NCI-H1694 (cell line): Measurements from ENCODE around the gene MAZ.
"Not testable (repeated sequence)": the region's sequence is repeated elsewhere in the genome, so short reads cannot be mapped to it uniquely, and the experiment has no call there.

Experiments used
- DNase-seq: peaks from one replicate; lab custom pipeline; 2025; lab: John Stamatoyannopoulos, UW

The MAZ gene

GRCh38 chr16:29806099-29806579 lies at the start of gene MAZ:
MAZ (plus strand) TSS chr16:29806529; CDS start chr16:29806702, 173 bp downstream.
- peak; percentile 74 for DNase-seq

GRCh38 chr16:29756654-29757053 lies 49.7 kb upstream of the MAZ start:
- DNase-seq: no peak

- DNase-seq: not testable (repeated sequence)
Observed at GRCh38 chr16:29757086-29757485, 49.2 kb upstream of the MAZ start.

GRCh38 chr16:29757950-29758466 lies 48.3 kb upstream of the MAZ start:
- no peak for DNase-seq

GRCh38 chr16:29760567-29761279 lies 45.6 kb upstream of the MAZ start:
- DNase-seq: no peak

- DNase-seq: not testable (repeated sequence)
Observed at GRCh38 chr16:29761280-29761651, 45.1 kb upstream of the MAZ start.

GRCh38 chr16:29761882-29762281 lies 44.4 kb upstream of the MAZ start:
- no peak for DNase-seq

GRCh38 chr16:29763326-29763725 lies 43.0 kb upstream of the MAZ start:
- DNase-seq: no peak

- DNase-seq: no peak
Observed at GRCh38 chr16:29765167-29766032, 40.9 kb upstream of the MAZ start.

- no peak for DNase-seq
Observed at GRCh38 chr16:29766571-29766970, 39.8 kb upstream of the MAZ start.

GRCh38 chr16:29767062-29767461 lies 39.3 kb upstream of the MAZ start:
- DNase-seq: no peak

GRCh38 chr16:29769507-29769906 lies 36.8 kb upstream of the MAZ start:
- no peak for DNase-seq

- DNase-seq: no peak
Observed at GRCh38 chr16:29770250-29770929, 35.9 kb upstream of the MAZ start.

GRCh38 chr16:29772330-29772729 lies 34.0 kb upstream of the MAZ start:
- not testable (repeated sequence) for DNase-seq

- no peak for DNase-seq
Observed at GRCh38 chr16:29774730-29775129, 31.6 kb upstream of the MAZ start.

GRCh38 chr16:29775742-29776408 lies 30.5 kb upstream of the MAZ start:
- DNase-seq: peak; percentile 17

GRCh38 chr16:29777576-29778350 lies 28.6 kb upstream of the MAZ start, which contains the start of gene ZG16:
ZG16 (plus strand) TSS chr16:29778256; CDS start chr16:29779267, 1,011 bp downstream.
- no peak for DNase-seq

- DNase-seq: no peak
Observed at GRCh38 chr16:29779474-29779873, 26.9 kb upstream of the MAZ start.

GRCh38 chr16:29783094-29783953 lies 23.0 kb upstream of the MAZ start:
- DNase-seq: not testable (repeated sequence)

GRCh38 chr16:29784157-29784556 lies 22.2 kb upstream of the MAZ start:
- DNase-seq: no peak
